ENCODE data around the gene HARS2. TPM values are rescaled to one million over a fixed set of nuclear protein-coding genes. Genes with fewer than 3 reads are reported as not detected.
"Not testable (repeated sequence)": the region's sequence is repeated elsewhere in the genome, so short reads cannot be mapped to it uniquely, and the experiment has no call there.

Gene HARS2
- polyA plus RNA-seq, 1 donor (not counting 4 experiments of a cell fraction or from before 2014, with no cell fraction given), result 44.5 TPM

DNA sequence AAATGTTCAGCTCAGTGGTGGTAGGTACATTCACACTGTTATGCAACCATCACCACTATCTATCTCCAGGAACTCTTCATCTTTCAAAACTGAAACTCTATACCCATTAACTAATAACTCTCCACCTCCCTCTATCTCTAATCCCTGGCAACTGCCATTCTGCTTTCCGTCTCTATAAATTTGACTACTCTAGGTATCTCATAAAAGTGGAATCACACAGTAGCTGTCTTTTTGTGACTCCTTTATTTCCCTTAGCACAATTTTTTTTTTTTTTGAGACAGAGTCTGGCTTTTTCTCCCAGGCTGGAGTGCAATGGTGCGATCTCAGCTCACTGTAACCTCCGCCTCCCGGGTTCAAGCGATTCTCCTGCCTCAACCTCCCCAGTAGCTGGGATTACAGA is 30.1 kb downstream of the HARS2 start:
- H3K4me2 ChIP-seq (ENCODE audit: control insufficient read depth, extremely low read depth, insufficient read depth, low read depth, low read length); H3K9me1 ChIP-seq (ENCODE audit: control insufficient read depth, extremely low read depth, insufficient read depth, low read length); H3K27me3 ChIP-seq (ENCODE audit: control insufficient read depth, extremely low read depth, insufficient read depth, low read length); H3K79me2 ChIP-seq (ENCODE audit: control insufficient read depth, insufficient read depth, low read length); H3K36me3 ChIP-seq (ENCODE audit: control insufficient read depth in 2 of 2, extremely low read depth in 1 of 2, insufficient read depth in 2 of 2, low read length in 2 of 2); H3K27ac ChIP-seq (ENCODE audit: control insufficient read depth, insufficient read depth, low read length); dilution Hi-C loops (cut with MboI; ENCODE audit: extremely low pct_ligation_motif_present, low sequenced_read_pairs); H3K9me3 ChIP-seq (ENCODE audit: control insufficient read depth, low read depth, low read length); FAIRE-seq; H2AFZ ChIP-seq (ENCODE audit: control insufficient read depth, low read length); H3K9ac ChIP-seq (ENCODE audit: control insufficient read depth, extremely low read depth, insufficient read depth, low read length); H3K4me1 ChIP-seq (ENCODE audit: control insufficient read depth, extremely low read depth, insufficient read depth, low read length); DNase-seq (ENCODE audit: low read depth, low spot score); H3K4me3 ChIP-seq (ENCODE audit: control insufficient read depth in 2 of 3, extremely low read depth in 1 of 3, insufficient read depth in 2 of 3, low read depth in 1 of 3, low read length in 3 of 3); H4K20me1 ChIP-seq (ENCODE audit: control insufficient read depth, extremely low read depth, insufficient read depth, low read length): not testable (repeated sequence)

DNA sequence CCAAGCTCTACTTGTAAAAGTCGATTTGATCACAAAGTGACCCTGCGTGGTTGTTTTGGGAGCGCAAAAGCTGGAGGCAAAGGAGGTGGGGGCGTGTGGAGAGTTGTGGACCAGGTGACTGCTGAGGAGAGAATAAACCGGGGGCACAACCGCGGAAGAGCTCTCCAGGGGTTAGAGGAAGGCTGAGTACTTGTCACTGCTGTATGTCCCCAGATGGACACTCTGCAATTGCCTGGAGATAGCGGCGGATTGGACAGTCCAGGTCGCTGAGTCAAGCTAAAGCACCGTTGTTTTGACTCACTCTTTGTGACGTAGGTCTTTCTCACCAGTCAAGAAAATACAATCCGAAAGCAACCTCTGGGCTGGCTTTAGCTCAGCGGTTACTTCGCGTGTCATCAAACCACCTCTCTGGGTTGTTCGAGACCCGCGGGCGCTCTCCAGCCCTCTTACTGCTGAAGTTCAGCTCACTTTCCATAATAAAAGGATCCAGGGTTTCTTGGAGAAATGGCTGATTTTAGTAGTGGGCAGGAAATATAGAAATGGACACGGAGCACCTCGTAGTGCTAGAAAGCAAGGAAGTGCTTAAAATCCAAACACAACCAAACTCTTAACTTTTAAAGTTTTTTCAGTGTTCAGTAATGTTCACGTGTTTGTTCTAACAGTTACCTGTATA is 34.7 kb downstream of the HARS2 start:
- Histone ChIP-seq H3K27me3 (ENCODE audit: control insufficient read depth, extremely low read depth, insufficient read depth, low read length) (no peaks in the 10 kb centered on the region), H3K36me3 (ENCODE audit: control insufficient read depth in 2 of 2, extremely low read depth in 1 of 2, insufficient read depth in 2 of 2, low read length in 2 of 2) (no peaks in the 10 kb centered on the region), H3K27ac (ENCODE audit: control insufficient read depth, insufficient read depth, low read length) (no peak overlapping the region), H3K9me3 (ENCODE audit: control insufficient read depth, low read depth, low read length) (no peaks in the 10 kb centered on the region), H4K20me1 (ENCODE audit: control insufficient read depth, extremely low read depth, insufficient read depth, low read length) (no peaks in the 10 kb centered on the region), H3K9ac (ENCODE audit: control insufficient read depth, extremely low read depth, insufficient read depth, low read length) (no peak overlapping the region), H3K9me1 (ENCODE audit: control insufficient read depth, extremely low read depth, insufficient read depth, low read length) (no peaks in the 10 kb centered on the region), H3K4me3 (ENCODE audit: control insufficient read depth in 2 of 3, extremely low read depth in 1 of 3, insufficient read depth in 2 of 3, low read depth in 1 of 3, low read length in 3 of 3) (peak overlapping the region; percentile 31 to 45 (median 31)), H3K4me1 (ENCODE audit: control insufficient read depth, extremely low read depth, insufficient read depth, low read length) (no peaks in the 10 kb centered on the region), H3K4me2 (ENCODE audit: control insufficient read depth, extremely low read depth, insufficient read depth, low read depth, low read length) (peak overlapping the region; percentile 55), H2AFZ (ENCODE audit: control insufficient read depth, low read length) (peak overlapping the region; percentile 7), H3K79me2 (ENCODE audit: control insufficient read depth, insufficient read depth, low read length) (no peaks in the 10 kb centered on the region)
- FAIRE-seq (peak; percentile 94), DNase-seq (ENCODE audit: low read depth, low spot score) (peak; percentile 88)
- TF ChIP-seq, protein P1, sequence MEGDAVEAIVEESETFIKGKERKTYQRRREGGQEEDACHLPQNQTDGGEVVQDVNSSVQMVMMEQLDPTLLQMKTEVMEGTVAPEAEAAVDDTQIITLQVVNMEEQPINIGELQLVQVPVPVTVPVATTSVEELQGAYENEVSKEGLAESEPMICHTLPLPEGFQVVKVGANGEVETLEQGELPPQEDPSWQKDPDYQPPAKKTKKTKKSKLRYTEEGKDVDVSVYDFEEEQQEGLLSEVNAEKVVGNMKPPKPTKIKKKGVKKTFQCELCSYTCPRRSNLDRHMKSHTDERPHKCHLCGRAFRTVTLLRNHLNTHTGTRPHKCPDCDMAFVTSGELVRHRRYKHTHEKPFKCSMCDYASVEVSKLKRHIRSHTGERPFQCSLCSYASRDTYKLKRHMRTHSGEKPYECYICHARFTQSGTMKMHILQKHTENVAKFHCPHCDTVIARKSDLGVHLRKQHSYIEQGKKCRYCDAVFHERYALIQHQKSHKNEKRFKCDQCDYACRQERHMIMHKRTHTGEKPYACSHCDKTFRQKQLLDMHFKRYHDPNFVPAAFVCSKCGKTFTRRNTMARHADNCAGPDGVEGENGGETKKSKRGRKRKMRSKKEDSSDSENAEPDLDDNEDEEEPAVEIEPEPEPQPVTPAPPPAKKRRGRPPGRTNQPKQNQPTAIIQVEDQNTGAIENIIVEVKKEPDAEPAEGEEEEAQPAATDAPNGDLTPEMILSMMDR (optimal IDR thresholded peaks at IDR 0.05 in 1 of 3, IDR thresholded peaks at IDR 0.05 in 1 of 3, conservative IDR thresholded peaks at IDR 0.05 in 1 of 3; ENCODE audit: extremely low read depth in 1 of 3, insufficient read depth in 2 of 3, low read length in 3 of 3), result no peak
- TF ChIP-seq EZH2 (IDR thresholded peaks at IDR 0.05; ENCODE audit: low read length), result no peak
- dilution Hi-C loops (cut with MboI; ENCODE audit: extremely low pct_ligation_motif_present, low sequenced_read_pairs), result no loop called here

DNA sequence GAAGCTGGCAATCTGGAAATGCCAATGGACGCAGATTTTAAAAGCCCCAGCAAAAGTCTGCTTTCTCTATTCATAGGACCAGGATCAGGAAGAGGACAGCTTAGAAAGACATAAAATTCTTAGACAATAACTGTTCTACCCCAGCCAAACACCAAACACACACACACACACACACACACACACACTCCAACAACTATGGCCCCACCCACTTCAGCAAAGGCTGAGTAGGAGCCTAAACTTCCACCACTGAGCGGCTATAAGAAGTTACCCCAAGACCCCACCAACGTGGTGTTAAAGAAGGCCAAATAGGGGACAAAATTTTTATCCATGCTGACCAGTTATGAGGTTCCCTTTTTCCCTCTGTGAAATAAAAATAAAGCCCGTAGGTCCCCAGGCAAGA is 41.8 kb downstream of the HARS2 start:
- Histone ChIP-seq H3K9me3 (ENCODE audit: control insufficient read depth, low read depth, low read length) (no peaks in the 10 kb centered on the region), H3K9ac (ENCODE audit: control insufficient read depth, extremely low read depth, insufficient read depth, low read length) (no peak overlapping the region), H3K27ac (ENCODE audit: control insufficient read depth, insufficient read depth, low read length) (no peak overlapping the region), H2AFZ (ENCODE audit: control insufficient read depth, low read length) (no peak overlapping the region), H3K9me1 (ENCODE audit: control insufficient read depth, extremely low read depth, insufficient read depth, low read length) (no peaks in the 10 kb centered on the region), H3K4me2 (ENCODE audit: control insufficient read depth, extremely low read depth, insufficient read depth, low read depth, low read length) (no peak overlapping the region), H3K36me3 (ENCODE audit: control insufficient read depth in 2 of 2, extremely low read depth in 1 of 2, insufficient read depth in 2 of 2, low read length in 2 of 2) (no peaks in the 10 kb centered on the region), H3K4me3 (ENCODE audit: control insufficient read depth in 2 of 3, extremely low read depth in 1 of 3, insufficient read depth in 2 of 3, low read depth in 1 of 3, low read length in 3 of 3) (no peak overlapping the region), H3K79me2 (ENCODE audit: control insufficient read depth, insufficient read depth, low read length) (no peaks in the 10 kb centered on the region), H3K27me3 (ENCODE audit: control insufficient read depth, extremely low read depth, insufficient read depth, low read length) (no peaks in the 10 kb centered on the region), H4K20me1 (ENCODE audit: control insufficient read depth, extremely low read depth, insufficient read depth, low read length) (no peaks in the 10 kb centered on the region), H3K4me1 (ENCODE audit: control insufficient read depth, extremely low read depth, insufficient read depth, low read length) (no peaks in the 10 kb centered on the region)
- FAIRE-seq (no peak), DNase-seq (ENCODE audit: low read depth, low spot score) (no peak)
- dilution Hi-C loops (cut with MboI; ENCODE audit: extremely low pct_ligation_motif_present, low sequenced_read_pairs), result no loop called here
- TF ChIP-seq, protein P1 (optimal IDR thresholded peaks at IDR 0.05 in 1 of 3, IDR thresholded peaks at IDR 0.05 in 1 of 3, conservative IDR thresholded peaks at IDR 0.05 in 1 of 3; ENCODE audit: extremely low read depth in 1 of 3, insufficient read depth in 2 of 3, low read length in 3 of 3), result no peak
- TF ChIP-seq EZH2 (IDR thresholded peaks at IDR 0.05; ENCODE audit: low read length), result no peak

All from keratinocyte (primary cell).